GM18909 (cell line): ENCODE measurements around the gene F2.

ENCODE experiments used
- ATAC-seq: cut with Tn5 transposase; IDR thresholded peaks from one replicate; pipeline ENCODE4 v1.9.1; 2021; ENCODE audit warnings: mild to moderate bottlenecking; ENCODE audit not compliant: unreplicated experiment, poor library complexity

Gene F2

DNA sequence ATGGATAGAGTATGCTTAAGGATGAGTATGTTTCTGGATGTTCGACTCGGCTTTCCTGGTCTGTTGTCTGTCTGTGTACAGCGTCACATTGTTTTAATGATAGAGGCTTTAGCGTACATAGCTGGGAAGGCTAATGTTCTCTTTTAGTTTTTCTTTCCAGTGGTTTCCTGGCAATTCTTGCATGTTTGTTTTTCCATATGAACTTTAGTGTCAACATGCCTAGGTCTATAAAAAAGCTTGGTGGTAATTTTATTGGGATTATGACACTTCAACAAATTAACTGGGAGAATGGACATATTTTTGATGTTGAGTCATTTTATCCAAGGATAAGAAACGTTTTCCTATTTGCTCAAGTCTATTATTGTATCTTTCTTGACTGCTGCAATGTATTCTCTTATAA is 17.6 kb downstream of the F2 start:
- ATAC-seq: no peak

- no peak for ATAC-seq
Observed at GRCh38 chr11:46737699-46738098, 18.7 kb downstream of the F2 start.

DNA sequence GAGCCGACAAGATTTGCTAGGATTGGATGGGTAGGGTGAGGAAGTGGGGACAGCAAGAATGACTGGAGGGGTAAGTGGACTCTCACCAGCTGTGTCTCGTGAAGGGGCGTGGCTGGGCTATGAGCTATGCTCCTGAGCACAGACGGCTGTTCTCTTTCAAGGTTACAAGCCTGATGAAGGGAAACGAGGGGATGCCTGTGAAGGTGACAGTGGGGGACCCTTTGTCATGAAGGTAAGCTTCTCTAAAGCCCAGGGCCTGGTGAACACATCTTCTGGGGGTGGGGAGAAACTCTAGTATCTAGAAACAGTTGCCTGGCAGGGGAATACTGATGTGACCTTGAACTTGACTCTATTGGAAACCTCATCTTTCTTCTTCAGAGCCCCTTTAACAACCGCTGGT is 19.9 kb downstream of the F2 start:
- no peak for ATAC-seq

- ATAC-seq: no peak
Observed at GRCh38 chr11:46741600-46742484, 22.8 kb downstream of the F2 start.

DNA sequence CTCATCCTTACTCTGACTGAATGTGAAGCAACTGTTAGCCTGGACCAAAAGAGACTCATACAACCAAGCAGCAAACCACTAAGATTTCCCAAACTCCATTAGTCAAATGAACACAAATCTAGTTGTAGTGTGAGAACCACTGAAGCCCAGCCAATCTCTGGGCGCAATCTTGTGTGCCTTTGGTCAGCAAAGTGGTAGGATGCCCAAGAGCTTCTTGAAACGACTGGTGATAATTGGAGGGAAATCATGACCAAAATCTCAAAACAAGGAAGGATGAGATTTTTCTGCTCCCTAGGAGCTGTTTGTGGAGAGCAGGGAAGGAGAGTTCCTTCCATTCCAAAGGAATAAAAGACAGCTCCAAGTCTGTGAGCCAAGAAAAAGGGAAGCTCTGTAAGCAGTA is 24.0 kb downstream of the F2 start:
- no peak for ATAC-seq

DNA sequence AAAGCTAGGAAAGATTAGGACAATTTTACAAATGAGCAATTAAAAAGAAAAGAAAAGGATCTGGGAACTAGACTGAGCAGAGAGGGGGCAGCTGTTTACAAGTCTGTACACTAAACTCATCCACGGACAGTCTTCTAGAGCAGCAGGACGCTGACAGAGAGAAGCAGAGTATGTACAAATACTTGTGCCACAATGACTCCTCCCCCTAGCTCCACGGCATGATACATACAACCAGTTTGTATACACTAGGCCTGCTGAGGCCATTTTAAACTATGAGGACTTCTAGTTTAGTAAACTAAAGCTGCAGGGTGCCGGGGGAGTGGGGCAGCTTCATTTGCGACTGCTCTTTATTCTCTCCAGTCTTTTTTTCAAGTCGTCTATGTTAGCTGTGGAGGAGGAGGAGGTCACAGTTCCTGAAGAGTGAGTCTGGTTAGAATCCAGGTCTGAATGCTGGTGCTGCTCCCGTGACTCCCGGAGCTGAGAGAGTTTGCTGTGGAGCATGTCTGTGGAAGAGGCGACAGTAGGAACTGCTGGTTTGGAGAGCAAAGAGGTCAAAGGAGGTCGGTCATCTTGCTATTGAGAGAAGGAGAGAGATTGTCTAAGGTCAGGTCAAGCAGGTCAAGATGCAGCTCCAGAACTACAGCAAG is 24.8 kb downstream of the F2 start:
- no peak for ATAC-seq

DNA sequence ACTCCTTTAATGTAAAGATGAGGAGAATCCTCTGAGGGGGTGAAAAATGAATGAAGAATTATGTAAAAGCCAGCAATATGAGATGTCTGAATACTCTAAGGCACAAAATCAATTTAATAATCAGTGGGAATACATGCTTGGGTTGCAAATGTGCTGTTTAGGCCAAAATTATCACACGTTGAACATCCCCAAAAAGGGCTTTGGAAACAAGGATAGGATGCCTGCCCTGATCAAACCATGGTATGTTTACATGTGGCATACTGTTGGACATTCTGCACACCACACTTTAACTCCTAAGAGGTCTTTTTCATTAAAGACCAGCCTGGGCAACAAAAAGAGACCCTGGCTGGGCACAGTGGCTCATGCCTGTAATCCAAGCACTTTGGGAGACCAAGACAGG is 26.3 kb downstream of the F2 start:
- ATAC-seq: no peak

DNA sequence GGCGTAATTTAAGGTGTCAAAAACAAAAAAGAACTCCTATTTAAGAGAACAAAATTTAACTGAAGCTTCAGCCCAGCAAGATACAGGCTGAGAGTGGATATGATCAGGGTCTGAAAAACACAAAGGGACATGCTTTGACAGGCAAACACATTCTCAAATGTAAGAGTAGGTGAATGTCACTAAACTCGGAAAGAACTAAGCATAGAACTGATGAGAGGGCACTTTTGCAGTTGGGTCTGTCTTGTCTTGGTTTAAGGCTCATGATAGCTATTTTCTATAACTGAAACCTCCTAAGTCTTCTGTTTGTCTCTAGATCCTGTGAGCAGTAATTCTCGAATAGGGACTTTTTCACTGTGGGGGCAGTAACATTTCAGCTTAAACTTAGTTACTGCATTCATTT is 27.0 kb downstream of the F2 start:
- no peak for ATAC-seq

DNA sequence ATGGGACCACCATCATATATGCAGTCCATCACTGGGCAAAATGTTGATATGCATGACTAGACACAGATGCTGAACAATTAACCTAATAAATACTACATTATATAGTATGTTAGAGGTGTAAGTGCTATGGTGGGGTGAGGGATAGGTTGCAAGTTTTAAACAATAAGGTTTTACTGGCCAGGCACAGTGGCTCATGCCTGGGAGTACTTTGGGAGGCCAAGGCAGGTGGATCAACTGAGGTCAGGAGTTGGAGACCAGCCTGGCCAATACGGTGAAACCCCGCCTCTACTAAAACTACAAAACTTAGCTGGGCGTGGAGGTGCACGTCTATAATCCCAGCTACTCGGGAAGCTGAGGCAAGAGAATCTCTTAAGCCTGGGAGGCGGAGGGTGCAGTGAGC is 28.1 kb downstream of the F2 start:
- ATAC-seq: no peak

GRCh38 chr11:46755962-46756361 is 36.9 kb downstream of the F2 start:
- ATAC-seq: no peak

- ATAC-seq: no peak
Observed at GRCh38 chr11:46759196-46759595, 40.2 kb downstream of the F2 start.

- ATAC-seq: no peak
Observed at GRCh38 chr11:46760429-46761128, 41.6 kb downstream of the F2 start.

- no peak for ATAC-seq
Observed at GRCh38 chr11:46761807-46762206, 42.8 kb downstream of the F2 start.

GRCh38 chr11:46762248-46762647 is 43.2 kb downstream of the F2 start:
- no peak for ATAC-seq

DNA sequence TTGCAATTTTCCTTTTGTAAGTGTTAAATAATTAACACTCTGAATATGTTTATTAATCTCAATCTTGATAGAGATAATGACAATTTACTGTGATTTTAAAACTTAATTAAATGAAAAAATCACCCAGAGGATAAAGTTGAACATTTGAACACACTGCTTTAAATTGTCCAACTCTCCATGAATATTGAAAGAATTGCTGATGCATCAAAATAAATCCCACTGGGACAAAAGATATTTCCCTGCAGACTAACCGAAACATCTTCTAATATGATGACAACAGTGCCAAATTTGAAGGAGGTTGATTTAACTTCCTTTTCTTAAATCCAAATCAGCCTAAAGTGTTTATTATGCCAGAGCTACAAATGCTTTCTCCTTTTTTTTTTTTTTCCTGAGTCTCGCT is 47.6 kb downstream of the F2 start:
- ATAC-seq: no peak

GRCh38 chr11:46769636-46770221 is 50.7 kb downstream of the F2 start:
- ATAC-seq: no peak

DNA sequence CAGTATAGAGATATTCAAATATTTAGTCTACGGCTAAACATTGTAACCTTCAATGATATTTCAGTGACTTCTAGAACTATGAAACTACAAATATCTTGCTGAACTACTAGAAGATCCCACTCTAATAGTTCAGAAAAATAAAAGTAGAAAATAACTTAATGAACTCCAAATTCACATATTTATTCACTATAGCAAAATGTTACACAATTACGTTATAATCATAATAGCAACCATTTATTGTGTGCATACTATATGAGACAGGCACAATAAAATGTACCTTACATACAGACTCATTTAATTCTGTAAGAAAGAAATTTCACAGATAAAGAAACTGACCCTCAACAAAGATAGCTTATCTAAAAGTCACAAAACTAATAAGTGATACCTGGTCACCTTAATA is 57.9 kb downstream of the F2 start:
- no peak for ATAC-seq

DNA sequence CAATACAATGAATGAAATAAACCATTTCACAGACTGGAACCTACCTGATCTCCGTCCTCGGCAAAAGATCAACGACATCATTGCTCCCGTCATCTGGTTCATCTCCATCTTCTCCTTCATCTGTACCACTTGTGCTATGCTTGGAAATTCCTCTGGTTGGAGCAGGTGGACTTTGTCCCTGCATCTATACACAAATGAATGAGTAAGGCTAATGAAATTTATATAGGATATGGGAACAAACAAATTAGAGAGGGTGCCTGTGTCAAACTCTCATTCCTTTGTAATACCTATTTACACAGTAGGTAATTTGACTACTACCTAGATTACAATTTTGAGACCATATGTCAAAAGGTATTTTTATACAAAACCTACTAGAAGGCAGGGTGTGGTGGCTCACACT is 59.4 kb downstream of the F2 start:
- ATAC-seq: no peak
